ENCODE results near the gene ALKBH5.

The ALKBH5 gene

DNA sequence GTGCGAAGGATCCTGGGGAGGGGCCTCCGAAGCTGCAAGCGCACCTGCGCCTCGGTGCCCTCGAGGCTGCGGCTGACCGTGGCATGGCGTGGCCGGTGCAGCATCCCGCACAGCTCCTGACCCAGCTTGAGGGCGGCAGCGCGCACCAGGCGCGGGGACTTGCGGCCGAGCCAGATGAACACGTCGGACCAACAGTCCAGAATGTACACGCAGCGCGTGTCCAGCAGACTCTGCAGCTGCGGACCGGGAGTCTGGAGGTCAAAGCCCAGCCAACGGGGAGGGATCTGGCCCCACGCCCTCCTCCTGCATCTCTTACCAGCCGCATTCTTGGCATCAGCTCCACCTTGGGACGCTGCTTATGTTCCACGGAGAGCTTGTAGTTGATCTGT, 64.0 kb downstream of the ALKBH5 start:
- no peak for FAIRE-seq

- no peak for FAIRE-seq
Measured at GRCh38 chr17:18248300-18248731, 64.7 kb downstream of the ALKBH5 start.

DNA sequence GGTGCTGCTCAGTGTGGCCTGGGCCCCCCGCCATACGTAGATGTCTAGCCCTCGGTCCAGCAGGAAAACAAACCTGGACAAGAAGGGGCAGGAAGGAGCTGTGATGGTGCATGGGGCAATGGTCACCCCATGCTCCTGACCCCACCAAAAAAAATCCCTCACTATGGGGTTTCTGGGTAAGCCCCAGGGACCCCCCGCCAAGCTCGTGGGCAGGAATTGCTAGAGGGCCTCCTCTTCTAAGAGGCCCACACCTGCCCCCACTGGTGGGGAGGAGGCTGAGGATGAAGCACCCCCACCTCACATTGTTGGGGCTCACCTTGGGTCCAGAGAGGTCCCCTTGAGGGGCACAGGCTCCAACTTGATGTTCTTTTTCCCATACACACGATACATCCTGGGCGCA, 65.2 kb downstream of the ALKBH5 start:
- no peak for FAIRE-seq

GRCh38 chr17:18250259-18250658, 66.6 kb downstream of the ALKBH5 start:
- FAIRE-seq = no peak

- no peak for FAIRE-seq
Measured at GRCh38 chr17:18250708-18251107, 67.1 kb downstream of the ALKBH5 start.

DNA sequence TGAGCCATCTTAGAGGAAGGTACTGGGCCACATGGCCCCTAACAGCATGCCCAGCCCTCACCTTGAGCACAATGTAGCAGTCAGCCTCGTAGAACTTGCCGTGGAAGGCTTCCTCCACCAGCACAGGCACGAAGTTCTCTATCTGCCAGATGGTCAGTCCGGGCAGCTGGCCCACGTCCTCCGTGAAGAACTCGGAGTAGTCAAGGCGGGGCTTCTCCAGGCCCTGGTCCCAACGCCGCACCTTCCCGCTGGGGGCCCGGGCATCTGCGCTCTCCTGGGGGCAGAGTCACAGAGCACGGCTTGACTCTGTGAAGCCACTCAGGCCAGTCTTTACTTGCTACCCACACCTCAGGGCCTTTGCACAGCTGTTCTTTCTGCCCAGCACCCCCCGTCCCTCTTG, 67.6 kb downstream of the ALKBH5 start:
- no peak for FAIRE-seq

DNA sequence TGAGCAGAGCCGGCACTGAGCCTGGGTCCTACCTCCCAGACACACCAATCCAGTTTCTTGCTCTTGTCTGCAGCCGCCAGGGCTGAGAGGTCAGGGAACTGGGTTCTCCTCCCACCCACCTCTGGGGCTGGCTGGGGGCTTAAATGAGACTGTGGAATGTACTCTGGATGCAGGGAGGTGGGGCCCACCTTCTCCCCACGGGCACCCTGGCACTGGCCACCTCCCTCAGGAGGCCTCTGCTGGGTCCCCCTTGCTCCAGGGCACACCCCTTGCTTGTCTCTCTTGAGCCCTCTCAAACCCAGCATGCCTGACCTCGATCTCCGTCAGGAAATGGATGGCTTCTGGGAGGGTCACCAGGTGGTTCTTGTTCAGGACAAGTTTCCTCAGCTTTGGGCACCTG, 68.5 kb downstream of the ALKBH5 start:
- no peak for FAIRE-seq

DNA sequence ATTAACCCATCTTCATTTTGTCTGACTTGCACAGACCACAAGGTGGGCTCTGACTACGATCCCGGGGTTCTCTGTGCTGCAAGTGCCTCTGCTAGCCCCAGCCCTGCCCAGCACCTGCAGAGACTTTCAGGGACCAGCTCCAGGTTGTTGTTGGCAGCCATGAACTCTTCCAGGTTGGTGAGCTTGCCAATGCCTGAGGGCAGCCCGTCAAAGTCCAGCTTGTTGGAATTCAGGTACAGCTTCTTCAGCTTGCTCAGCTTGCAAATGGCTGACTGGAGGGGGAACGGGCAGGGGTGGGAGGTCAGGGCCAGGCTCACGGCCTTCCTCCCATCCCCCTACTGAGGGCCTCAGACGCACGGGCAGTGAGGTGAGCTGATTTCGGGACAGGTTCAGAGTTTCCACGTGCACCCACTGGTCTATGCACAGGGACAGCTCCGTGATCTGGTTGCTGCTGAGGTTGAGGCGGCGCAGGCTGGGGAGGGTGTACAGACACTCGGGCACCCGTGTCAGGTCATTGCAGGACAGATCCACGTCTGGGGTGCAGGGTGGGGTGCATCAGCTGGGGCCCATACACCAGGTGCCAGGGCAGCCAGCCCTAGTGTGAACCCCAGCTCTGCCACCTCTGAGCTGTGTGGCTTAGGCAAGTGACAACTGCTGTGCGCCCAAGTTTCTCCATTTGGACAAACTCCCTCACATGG, 69.7 kb downstream of the ALKBH5 start:
- FAIRE-seq = no peak

- no peak for FAIRE-seq
Measured at GRCh38 chr17:18253947-18254821, 70.6 kb downstream of the ALKBH5 start.

DNA sequence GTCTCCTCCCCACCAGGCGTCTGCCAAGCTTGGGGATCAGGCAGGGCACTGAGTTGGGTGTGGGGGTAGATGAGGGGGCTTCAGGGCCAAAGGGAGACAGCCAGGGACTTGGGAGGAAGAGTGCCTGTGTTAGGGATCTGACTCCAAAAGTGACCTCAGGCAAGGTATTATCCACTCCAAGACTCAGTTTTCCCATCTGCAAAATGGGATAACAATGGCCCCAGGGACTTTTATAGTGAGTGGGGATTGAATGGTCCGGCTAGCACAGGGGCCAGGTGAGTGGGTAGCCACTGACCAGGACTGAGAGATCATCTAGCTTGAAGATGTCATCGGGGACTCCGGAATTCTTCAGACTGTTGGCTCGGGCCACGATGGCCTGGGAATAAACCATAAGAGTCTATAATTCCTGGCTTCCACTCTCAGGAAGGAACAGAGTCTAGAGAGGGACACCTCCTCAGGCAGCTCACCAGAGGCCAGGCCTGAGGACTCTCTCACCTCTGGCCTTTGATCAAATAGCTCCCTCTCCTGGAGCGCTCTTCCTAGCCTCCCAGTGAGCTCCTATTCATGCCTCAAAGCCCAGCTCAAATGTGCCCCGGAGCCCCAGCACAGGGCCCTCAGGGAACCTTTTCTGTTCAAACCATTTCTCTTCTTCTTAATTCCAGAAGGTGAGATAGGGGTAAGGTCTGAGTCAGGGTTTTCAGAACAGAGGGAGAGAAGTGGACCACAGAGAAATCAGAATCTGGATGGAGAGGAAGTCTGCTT, 71.4 kb downstream of the ALKBH5 start:
- FAIRE-seq = no peak

DNA sequence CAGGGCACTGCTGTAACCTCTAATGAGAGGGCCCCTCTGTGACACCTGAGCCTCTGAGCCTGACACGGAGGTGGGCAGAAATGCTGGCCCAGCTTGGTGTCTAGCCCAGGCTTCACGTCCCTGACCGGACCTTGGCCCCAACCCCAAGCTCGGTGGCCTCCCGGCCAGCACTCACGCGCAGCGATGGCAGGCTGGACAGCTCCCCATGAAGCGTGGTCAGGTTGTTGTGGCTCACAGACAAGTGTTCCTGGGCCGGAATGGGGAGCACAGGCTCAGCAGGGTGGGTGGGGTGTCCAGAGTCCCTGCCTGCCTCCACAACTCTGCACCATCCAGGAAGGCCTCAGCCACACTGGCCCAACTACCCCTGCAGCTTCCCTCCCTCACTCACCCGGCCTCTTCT, 72.7 kb downstream of the ALKBH5 start:
- FAIRE-seq = no peak

DNA sequence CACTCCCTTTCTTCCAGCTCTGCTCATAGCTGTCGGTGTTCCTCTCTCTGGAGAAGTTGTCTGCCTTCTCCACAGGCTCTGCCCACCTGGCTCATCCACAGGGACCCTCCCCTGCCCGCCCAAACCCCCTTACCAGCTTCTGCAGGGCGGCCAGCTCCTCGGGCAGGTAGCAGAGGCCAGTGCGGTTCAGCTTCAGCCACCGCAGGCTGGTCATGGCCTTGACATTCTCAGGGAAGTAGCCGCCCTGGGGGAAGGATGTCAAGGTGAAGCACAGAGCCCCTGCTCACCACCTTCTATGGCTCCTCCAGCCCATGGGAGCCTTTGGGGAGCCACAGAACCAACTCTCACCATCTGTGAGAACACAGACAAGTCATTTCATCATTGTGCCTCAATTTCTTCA, 73.1 kb downstream of the ALKBH5 start:
- no peak for FAIRE-seq

DNA sequence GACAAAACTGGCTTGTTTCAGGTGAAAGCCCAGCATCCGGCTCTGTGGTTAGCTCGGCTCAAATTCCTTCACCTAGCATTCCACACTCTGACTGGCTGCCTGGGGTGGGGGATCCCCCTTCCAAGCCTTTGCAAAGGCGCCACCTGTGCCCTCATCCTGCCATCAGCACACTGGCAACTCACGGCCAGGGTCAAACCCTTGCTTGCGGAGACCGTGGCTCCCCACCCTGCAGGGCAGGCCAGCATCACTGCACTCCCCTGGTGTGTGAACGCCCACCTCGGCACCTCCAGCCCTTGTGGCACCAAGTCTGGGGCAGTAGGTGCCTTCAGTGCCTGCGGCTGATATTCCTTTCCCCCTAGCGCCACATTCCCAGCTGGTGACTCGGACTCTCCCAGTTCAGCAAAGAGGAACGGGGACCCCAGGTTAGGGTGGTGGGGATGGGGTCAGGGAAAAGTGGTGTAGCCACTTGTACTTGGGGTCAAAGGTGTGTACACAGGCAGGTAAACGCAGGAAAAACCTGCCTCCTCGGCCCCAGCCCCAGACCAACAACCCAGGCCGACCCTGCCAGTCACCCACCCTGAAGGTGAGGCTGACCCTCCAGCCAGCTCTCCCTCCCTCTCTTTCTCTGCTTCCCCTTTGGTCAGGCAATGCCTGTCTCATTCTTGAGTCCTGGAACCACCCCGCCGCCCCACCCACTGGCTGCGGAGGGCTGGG, 73.8 kb downstream of the ALKBH5 start:
- no peak for FAIRE-seq

DNA sequence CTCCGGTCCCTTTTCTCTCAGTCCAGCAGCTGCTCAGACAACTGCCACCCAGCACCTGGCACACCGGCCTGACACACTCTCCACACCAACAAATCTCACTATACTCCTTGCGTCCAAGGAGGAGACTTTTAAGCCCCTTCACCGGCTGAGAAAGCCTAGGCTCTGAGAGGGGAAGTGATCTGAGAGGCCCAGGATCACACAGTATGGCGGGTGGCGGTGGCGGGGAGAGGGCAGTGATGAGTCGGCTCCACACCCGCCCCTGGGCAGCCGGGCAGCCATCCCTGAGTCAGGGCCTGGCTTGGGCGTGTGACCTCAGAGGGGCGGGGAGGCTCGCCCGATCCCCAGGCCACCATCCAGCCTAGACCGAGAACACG, 74.3 kb downstream of the ALKBH5 start:
- no peak for FAIRE-seq

DNA sequence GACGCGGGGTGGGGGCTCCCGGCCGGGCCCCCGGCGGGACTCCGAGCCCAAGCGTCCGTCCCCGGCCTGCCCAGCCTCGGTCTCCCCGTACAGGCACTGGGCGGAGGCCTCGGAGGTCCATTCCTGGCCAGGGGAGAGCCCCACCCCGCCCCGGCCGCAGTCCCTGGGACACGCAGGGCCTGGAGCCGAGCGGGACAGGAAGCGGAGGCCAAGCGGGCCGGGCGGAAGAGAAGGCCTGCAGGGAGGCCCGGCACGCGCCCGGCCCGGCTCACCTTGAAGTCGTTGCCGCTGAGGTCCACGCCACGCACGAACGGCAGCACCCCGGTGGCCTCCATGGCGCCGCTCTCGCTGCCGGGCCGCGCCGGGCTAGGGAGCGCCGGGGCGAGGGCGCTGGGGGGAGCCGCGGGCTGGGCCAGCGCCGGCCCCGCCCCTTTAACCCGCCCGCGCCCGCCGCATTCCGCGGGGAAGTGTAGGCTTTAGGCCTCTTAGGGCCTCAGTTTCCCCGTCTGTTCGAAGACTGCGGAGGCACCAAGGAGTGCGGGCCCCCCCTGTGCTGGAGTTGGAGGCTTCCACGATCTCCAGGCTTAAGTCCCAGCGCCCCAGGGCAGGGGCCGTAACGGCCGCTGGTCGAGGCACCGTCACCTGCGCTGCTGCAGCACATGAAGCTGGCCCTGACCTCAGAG, 74.9 kb downstream of the ALKBH5 start, which contains the start of gene FLII:
Gene FLII (minus strand): TSS at position 383 of the 683 bp plus-strand sequence. CDS start 48 bp downstream, at position 335.
- no peak for FAIRE-seq

Data from islet of Langerhans (tissue), 1 donor.